Endothelial cell of umbilical vein (primary cell): ENCODE measurements around the gene CARS1. TPM values are rescaled to one million over a fixed set of nuclear protein-coding genes. Genes with fewer than 3 reads are reported as not detected.

Source experiments
- BruUV-seq: library from RNA; stranded (reverse); fragments of 400-500 nt; replicated peaks from 2 replicates; lab custom pipeline; 2021; lab: Mats Ljungman, UMichigan
- CTCF ChIA-PET: fragments of 300-600, 350-600 bp; sonication (Branson Sonifier 250); formaldehyde crosslinking; loops from one replicate; lab custom pipeline; 2021; ENCODE audit warnings: antibody characterized with exemption, inconsistent platforms; lab: Charles Lee
- POLR2A ChIA-PET: fragments of 300-600, 350-600 bp; sonication (Branson Sonifier 250); formaldehyde crosslinking; loops from one replicate; lab custom pipeline; 2021; ENCODE audit warnings: antibody characterized with exemption, inconsistent platforms; lab: Charles Lee
- DNase-seq: peaks from one replicate; pipeline ENCODE4 v3.0.0-alpha.2; 2011; ENCODE audit warnings: low read depth, low spot score
- FAIRE-seq: peaks from 2 replicates; lab custom pipeline; 2011; peaks lifted over from hg19 to GRCh38; lab: Jason Lieb, UNC
- H2AFZ ChIP-seq: 2 replicates; pipeline ENCODE4 v1.6.0; 2012; ENCODE audit warnings: low read depth, low read length, control low read depth, inconsistent platforms
- H3K27ac ChIP-seq: 2 replicates; pipeline ENCODE4 v1.5.1; 2011; ENCODE audit warnings: low read depth, mild to moderate bottlenecking, control low read depth, low read length, moderate library complexity; ENCODE audit not compliant: insufficient read depth
- H3K27me3 ChIP-seq, 2 experiments: 2 replicates each; pipeline versions ENCODE4 v1.6.0 to v1.6.1; 2011; ENCODE audit warnings: low read length in 2 of 2, mixed read lengths in 1 of 2; ENCODE audit not compliant: control insufficient read depth in 2 of 2, insufficient read depth in 2 of 2
- H3K36me3 ChIP-seq, 2 experiments: 2 replicates in 1 of 2; 3 replicates in 1 of 2; pipeline ENCODE4 v1.5.1; 2011; ENCODE audit warnings: low read length in 2 of 2, mild to moderate bottlenecking in 1 of 2, moderate library complexity in 1 of 2; ENCODE audit not compliant: control insufficient read depth in 2 of 2, insufficient read depth in 2 of 2; ENCODE audit errors: extremely low read depth in 1 of 2
- H3K4me1 ChIP-seq: 3 replicates; pipeline ENCODE4 v1.5.1; 2011; ENCODE audit warnings: mild to moderate bottlenecking, low read length; ENCODE audit not compliant: control insufficient read depth, insufficient read depth; ENCODE audit errors: extremely low read depth
- H3K4me2 ChIP-seq: 2 replicates; pipeline ENCODE4 v1.6.1; 2011; ENCODE audit warnings: low read length, control low read depth, mixed read lengths; ENCODE audit not compliant: insufficient read depth
- H3K4me3 ChIP-seq, 3 experiments: fragments of 200-600 bp in 1 of 3; sonication (generic), shearing (Covaris generic) in 1 of 3; replicated peaks in 1 of 3; 2 replicates each; pipeline ENCODE4 v1.5.1; 2011 to 2016; ENCODE audit warnings: control low read depth in 3 of 3, low read length in 3 of 3, mild to moderate bottlenecking in 2 of 3, inconsistent platforms in 1 of 3, low read depth in 1 of 3, moderate library complexity in 1 of 3; ENCODE audit not compliant: insufficient read depth in 1 of 3
- H3K79me2 ChIP-seq: 2 replicates; pipeline ENCODE4 v1.6.0; 2012; ENCODE audit warnings: low read length, inconsistent platforms; ENCODE audit not compliant: control insufficient read depth, insufficient read depth
- H3K9ac ChIP-seq: replicated peaks from 2 replicates; pipeline ENCODE3; 2011; ENCODE audit warnings: low read length, control low read depth; ENCODE audit not compliant: insufficient read depth; ENCODE audit errors: extremely low read depth
- H3K9me1 ChIP-seq: replicated peaks from 3 replicates; pipeline ENCODE4 v1.6.0; 2011; ENCODE audit warnings: mild to moderate bottlenecking, low read length; ENCODE audit not compliant: control insufficient read depth, insufficient read depth; ENCODE audit errors: extremely low read depth
- H3K9me3 ChIP-seq: replicated peaks from 2 replicates; pipeline ENCODE4 v1.5.1; 2012; ENCODE audit warnings: low read length, inconsistent platforms; ENCODE audit not compliant: control insufficient read depth, insufficient read depth
- H4K20me1 ChIP-seq: replicated peaks from 2 replicates; pipeline ENCODE3; 2011; ENCODE audit warnings: mild to moderate bottlenecking, low read length; ENCODE audit not compliant: control insufficient read depth, insufficient read depth; ENCODE audit errors: extremely low read depth
- EZH2 ChIP-seq: IDR thresholded peaks from 2 replicates; pipeline ENCODE4 v1.6.1; 2012; ENCODE audit warnings: borderline replicate concordance, low read depth, mild to moderate bottlenecking, moderate library complexity, low read length, inconsistent platforms; ENCODE audit not compliant: severe bottlenecking
- FOS ChIP-seq: IDR thresholded peaks from 2 replicates; pipeline ENCODE4 v1.6.1; 2011; ENCODE audit warnings: mild to moderate bottlenecking, low read length, moderate library complexity, borderline replicate concordance; ENCODE audit not compliant: insufficient read depth
- GATA2 ChIP-seq: IDR thresholded peaks from 2 replicates; pipeline ENCODE4 v1.7.0; 2011; ENCODE audit warnings: low read depth, mild to moderate bottlenecking, moderate library complexity, mixed read lengths, low read length; ENCODE audit not compliant: insufficient read length, insufficient read depth
- JUN ChIP-seq: IDR thresholded peaks from 2 replicates; pipeline ENCODE4 v1.6.1; 2011; ENCODE audit warnings: borderline replicate concordance, low read depth; ENCODE audit not compliant: insufficient read length, insufficient read depth
- MYC ChIP-seq: IDR thresholded peaks from one replicate; pipeline ENCODE4 v1.6.1; 2011; ENCODE audit warnings: mild to moderate bottlenecking, low read depth, low read length
- POLR2A ChIP-seq: IDR thresholded peaks from 2 replicates; pipeline ENCODE4 v1.6.1; 2012; ENCODE audit warnings: low read depth, mild to moderate bottlenecking, control low read depth, low read length
- POLR2AphosphoS5 ChIP-seq: IDR thresholded peaks from 2 replicates; pipeline ENCODE4 v1.6.1; 2012; ENCODE audit warnings: low read depth, mild to moderate bottlenecking, control low read depth, low read length, moderate library complexity; ENCODE audit not compliant: insufficient read depth
- dilution Hi-C: fragments of 300-500 bp; cut with MboI; formaldehyde crosslinking; loops from one replicate; pipeline ENCODE4 v1.15.0; 2019; ENCODE audit warnings: low sequenced_read_pairs; ENCODE audit not compliant: extremely low pct_ligation_motif_present
- intact Hi-C: fragments of 100-400 bp; cut with micrococcal nuclease; formaldehyde crosslinking; loops from one replicate; pipeline ENCODE4 v1.10.0; 2022
- polyA plus RNA-seq, 4 experiments: library from polyadenylated mRNA; depleted of rRNA in 3 of 4; stranded (reverse) in 3 of 4; unstranded in 1 of 4; fragments of >200 nt; gene quantifications; 2 replicates each; pipeline versions ENCODE4 v1.2.1 to v1.2.3, GENCODE V29; 2011 to 2012; ENCODE audit warnings: missing spikeins in 1 of 4
- total RNA-seq: library from RNA; stranded (reverse); gene quantifications from 2 replicates; pipeline ENCODE4 v1.2.3, GENCODE V29; 2021
- TF ChIP-seq, protein P1 (sequence below), 2 donors: IDR thresholded peaks; 1 replicate in 1 of 2; 2 replicates in 1 of 2; pipeline ENCODE4 v1.5.1; 2011; ENCODE audit warnings: low read length in 2 of 2, mild to moderate bottlenecking in 2 of 2, moderate library complexity in 2 of 2, control low read depth in 1 of 2, inconsistent platforms in 1 of 2, low read depth in 1 of 2; ENCODE audit not compliant: insufficient read depth in 1 of 2; ENCODE audit errors: extremely low read depth in 1 of 2

Gene CARS1
- total and polyA plus RNA-seq, 2 donors (not counting 3 experiments of a cell fraction or from before 2014, with no cell fraction given), result 43.5 to 66.2 TPM

DNA sequence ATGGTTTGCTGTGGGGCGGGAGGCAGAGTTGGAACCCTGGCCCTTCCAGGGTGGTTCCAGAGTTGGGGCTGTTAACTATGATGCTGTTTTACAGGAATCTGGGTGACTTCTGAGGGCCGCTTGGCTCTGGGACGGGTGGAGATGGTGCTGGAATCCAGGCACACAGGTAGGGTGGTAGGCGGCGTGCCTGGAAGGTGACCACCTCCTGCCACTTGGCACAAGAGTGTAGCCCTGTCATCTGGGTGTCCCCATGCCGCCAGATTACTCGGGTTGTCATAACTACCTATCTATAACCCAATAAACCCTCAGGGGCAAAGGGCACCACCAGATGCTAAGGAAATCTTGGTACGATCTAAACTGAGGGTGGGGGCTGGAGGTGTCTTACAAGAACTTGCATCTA is 1.3 kb downstream of the CARS1 start:
- intact Hi-C loops (loop anchor here (1.0 kb wide), 1 partner anchor 104 kb away; no protein-coding TSS in a partner anchor), dilution Hi-C loops (no loop called here)
- Histone ChIP-seq H3K9ac (no peak overlapping the region), H3K27me3 (no peaks in the 10 kb centered on the region), H4K20me1 (no peaks in the 10 kb centered on the region), H3K27ac (no peak overlapping the region), H2AFZ (no peak overlapping the region), H3K9me3 (no peaks in the 10 kb centered on the region), H3K79me2 (peaks cover 57% of the 10 kb centered on the region), H3K9me1 (no peaks in the 10 kb centered on the region), H3K4me1 (peaks cover 9% of the 10 kb centered on the region), H3K36me3 (peaks cover 0 to 3% of the 10 kb centered on the region in 2 experiments), H3K4me2 (peak overlapping the region; percentile 77), H3K4me3 (peak overlapping the region in 1 of 3 experiments; percentile 70)
- POLR2A ChIA-PET, result no interaction called here
- DNase-seq (no peak), FAIRE-seq (no peak)
- TF ChIP-seq GATA2, result no peak
- no peak for TF ChIP-seq JUN
- no peak for TF ChIP-seq POLR2AphosphoS5
- TF ChIP-seq EZH2, result no peak
- TF ChIP-seq, protein P1, sequence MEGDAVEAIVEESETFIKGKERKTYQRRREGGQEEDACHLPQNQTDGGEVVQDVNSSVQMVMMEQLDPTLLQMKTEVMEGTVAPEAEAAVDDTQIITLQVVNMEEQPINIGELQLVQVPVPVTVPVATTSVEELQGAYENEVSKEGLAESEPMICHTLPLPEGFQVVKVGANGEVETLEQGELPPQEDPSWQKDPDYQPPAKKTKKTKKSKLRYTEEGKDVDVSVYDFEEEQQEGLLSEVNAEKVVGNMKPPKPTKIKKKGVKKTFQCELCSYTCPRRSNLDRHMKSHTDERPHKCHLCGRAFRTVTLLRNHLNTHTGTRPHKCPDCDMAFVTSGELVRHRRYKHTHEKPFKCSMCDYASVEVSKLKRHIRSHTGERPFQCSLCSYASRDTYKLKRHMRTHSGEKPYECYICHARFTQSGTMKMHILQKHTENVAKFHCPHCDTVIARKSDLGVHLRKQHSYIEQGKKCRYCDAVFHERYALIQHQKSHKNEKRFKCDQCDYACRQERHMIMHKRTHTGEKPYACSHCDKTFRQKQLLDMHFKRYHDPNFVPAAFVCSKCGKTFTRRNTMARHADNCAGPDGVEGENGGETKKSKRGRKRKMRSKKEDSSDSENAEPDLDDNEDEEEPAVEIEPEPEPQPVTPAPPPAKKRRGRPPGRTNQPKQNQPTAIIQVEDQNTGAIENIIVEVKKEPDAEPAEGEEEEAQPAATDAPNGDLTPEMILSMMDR (IDR thresholded peaks at IDR 0.05; ENCODE audit: extremely low read depth in 1 of 2, insufficient read depth in 1 of 2, low read depth in 1 of 2, low read length in 2 of 2), result no peak
- TF ChIP-seq MYC, result no peak
- TF ChIP-seq POLR2A, result no peak
- TF ChIP-seq FOS, result no peak
- CTCF ChIA-PET, result interaction anchor here (1.1 to 2.8 kb wide), 3 partner anchors 19 to 353 kb away, joined by 4 to 29 read pairs (median 7); no protein-coding TSS in a partner anchor
- TSS peak; percentile 44 for BruUV-seq
